ENCODE results near the gene CRYM.

CRYM gene

GRCh38 chr16:21235199-21235585, 42.9 kb downstream of the CRYM start:
- DNase-seq (ENCODE audit: low read depth) = no peak
- TF ChIP-seq CTCF (conservative IDR thresholded peaks at IDR 0.05; ENCODE audit: low read depth, low read length) = no peak
- no peak overlapping the region for H3K4me3 ChIP-seq (ENCODE audit: low read length)

DNA sequence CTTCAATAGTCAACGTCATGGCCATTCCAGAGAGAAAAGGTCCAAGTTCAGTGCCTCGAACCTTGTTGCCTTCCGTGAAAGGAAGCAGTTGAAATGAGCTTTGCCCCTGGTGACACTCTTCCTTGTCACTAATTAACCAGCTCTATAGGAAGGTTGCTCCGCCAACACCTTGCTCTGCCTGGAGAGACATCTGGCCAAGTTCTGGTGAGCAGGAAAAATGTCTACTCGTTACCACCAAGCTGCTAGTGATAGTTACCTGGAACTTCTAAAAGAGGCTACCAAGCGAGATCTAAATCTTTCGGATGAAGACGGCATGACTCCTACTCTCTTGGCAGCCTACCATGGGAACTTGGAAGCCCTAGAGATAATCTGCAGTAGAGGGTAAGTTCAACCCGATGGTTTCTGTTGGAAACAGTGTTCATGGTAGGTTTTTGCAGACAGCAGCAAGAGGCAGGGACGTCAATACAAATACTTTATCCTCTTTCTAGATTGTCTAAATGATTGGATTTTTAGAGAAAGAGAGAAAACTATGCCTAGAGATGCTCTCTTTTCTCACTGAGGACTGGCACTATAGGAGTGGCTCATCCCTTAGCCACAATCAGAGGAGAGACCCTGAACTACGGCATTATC, 44.5 kb downstream of the CRYM start, which contains the start of gene ANKS4B:
ANKS4B (plus strand) TSS at position 179 of the 630 bp plus-strand sequence; CDS start at position 218, 39 bp downstream.
- H3K4me3 ChIP-seq (ENCODE audit: low read length) = no peak within 1 kb of the TSS
- DNase-seq (ENCODE audit: low read depth) = no peak

GRCh38 chr16:21233045-21233520, 45.0 kb downstream of the CRYM start:
- no peak for DNase-seq (ENCODE audit: low read depth)
- H3K4me3 ChIP-seq (ENCODE audit: low read length) = no peak overlapping the region

More for the DNA sequence above, 44.5 kb downstream of the CRYM start, which contains the start of gene ANKS4B:
- TF ChIP-seq CTCF (conservative IDR thresholded peaks at IDR 0.05; ENCODE audit: low read depth, low read length) = no peak

DNA sequence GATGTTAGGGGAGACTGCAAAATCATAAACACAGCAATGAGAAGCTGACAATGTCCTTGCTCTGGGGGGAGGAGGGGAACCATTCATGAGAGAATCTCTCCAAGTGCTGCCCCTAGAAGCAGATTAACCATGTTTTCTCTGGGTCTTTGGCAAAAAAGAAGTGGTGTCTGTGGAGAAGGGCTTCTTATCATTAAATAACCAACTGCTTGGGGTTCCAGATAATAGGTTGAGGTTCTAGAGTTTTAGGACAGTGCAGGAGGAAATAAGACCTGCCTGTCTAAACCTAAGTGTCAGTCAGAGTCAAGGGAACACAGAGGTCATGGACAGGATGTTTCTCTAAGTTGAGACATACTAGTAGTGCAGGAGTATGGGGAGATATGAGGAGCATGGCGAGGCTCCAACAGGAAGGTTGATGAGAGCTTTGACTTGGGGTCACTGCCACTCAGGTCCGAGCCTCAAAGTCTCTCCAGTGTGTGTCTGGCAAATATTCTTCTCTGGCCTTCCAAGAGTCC, 49.7 kb downstream of the CRYM start:
- H3K4me3 ChIP-seq (ENCODE audit: low read length) = no peak overlapping the region
- no peak for DNase-seq (ENCODE audit: low read depth)
- TF ChIP-seq CTCF (conservative IDR thresholded peaks at IDR 0.05; ENCODE audit: low read depth, low read length) = no peak

More at GRCh38 chr16:21233045-21233520, 45.0 kb downstream of the CRYM start:
- TF ChIP-seq CTCF (conservative IDR thresholded peaks at IDR 0.05; ENCODE audit: low read depth, low read length) = no peak

DNA sequence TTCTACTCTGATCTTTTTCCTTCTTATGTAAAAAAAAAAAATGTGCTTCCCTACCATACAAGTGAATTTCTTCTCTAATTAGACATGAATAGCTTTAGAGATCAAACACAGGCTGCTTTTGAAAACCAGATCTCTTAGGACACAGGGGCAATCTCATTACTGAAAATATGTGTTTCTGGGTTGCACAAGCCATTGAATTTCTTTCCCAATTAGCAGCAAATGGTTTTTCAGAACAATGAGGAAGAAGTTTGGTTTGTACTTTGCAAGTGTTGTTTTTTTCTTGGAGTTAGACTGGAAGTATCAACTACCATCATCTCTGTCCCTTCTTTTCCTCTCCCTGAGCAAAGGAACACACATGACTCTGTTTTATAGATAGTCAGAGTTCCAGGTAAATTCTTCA, 50.2 kb downstream of the CRYM start:
- no peak for DNase-seq (ENCODE audit: low read depth)
- no peak overlapping the region for H3K4me3 ChIP-seq (ENCODE audit: low read length)
- TF ChIP-seq CTCF (conservative IDR thresholded peaks at IDR 0.05; ENCODE audit: low read depth, low read length) = no peak

GRCh38 chr16:21226749-21227148, 51.3 kb downstream of the CRYM start:
- H3K4me3 ChIP-seq (ENCODE audit: low read length) = no peak overlapping the region
- TF ChIP-seq CTCF (conservative IDR thresholded peaks at IDR 0.05; ENCODE audit: low read depth, low read length) = no peak
- DNase-seq (ENCODE audit: low read depth) = no peak

GRCh38 chr16:21224800-21225199, 53.3 kb downstream of the CRYM start:
- TF ChIP-seq CTCF (conservative IDR thresholded peaks at IDR 0.05; ENCODE audit: low read depth, low read length) = no peak
- no peak overlapping the region for H3K4me3 ChIP-seq (ENCODE audit: low read length)
- DNase-seq (ENCODE audit: low read depth) = no peak

Measured in retinal pigment epithelial cell (primary cell).